Panc1 (cell line): Measurements from ENCODE around the gene C1orf87. TPM values are rescaled to one million over a fixed set of nuclear protein-coding genes. Genes with fewer than 3 reads are reported as not detected.

Source experiments
- ATAC-seq: fragments of 200-7000 bp; cut with Tn5 transposase; 2 replicates; pipeline ENCODE4 v1.9.1; 2020; ENCODE audit warnings: mild to moderate bottlenecking, moderate library complexity
- BruUV-seq: library from RNA; stranded (reverse); fragments of 400-500 nt; replicated peaks from 2 replicates; lab custom pipeline; 2021; lab: Mats Ljungman, UMichigan
- CTCF ChIA-PET: fragments of 300-600 bp; sonication (Branson Sonifier 250); formaldehyde crosslinking; loops from one replicate; lab custom pipeline; 2022; ENCODE audit warnings: antibody characterized with exemption; lab: Charles Lee
- POLR2A ChIA-PET: fragments of 300-600 bp; sonication (Branson Sonifier 250); formaldehyde crosslinking; loops from one replicate; lab custom pipeline; 2022; ENCODE audit warnings: antibody characterized with exemption; lab: Charles Lee
- DNase-seq: peaks from one replicate; pipeline ENCODE4 v3.0.0-alpha.2; 2010; ENCODE audit warnings: low read depth, low spot score
- H3K27ac ChIP-seq: 2 replicates; pipeline ENCODE4 v1.5.1; 2011; ENCODE audit warnings: mild to moderate bottlenecking, low read length, inconsistent platforms
- H3K27me3 ChIP-seq: fragments of 200-500 bp; sonication (Bioruptor generic); 2 replicates; pipeline ENCODE4 v1.6.0; 2014; ENCODE audit warnings: low read length, inconsistent platforms; ENCODE audit not compliant: control insufficient read depth, insufficient read depth
- H3K36me3 ChIP-seq: fragments of 200-500 bp; sonication (Bioruptor generic); 2 replicates; pipeline ENCODE4 v1.5.1; 2014; ENCODE audit warnings: inconsistent platforms, mild to moderate bottlenecking, low read length, moderate library complexity; ENCODE audit not compliant: control insufficient read depth, insufficient read depth
- H3K4me1 ChIP-seq: 2 replicates; pipeline ENCODE4 v1.5.1; 2011; ENCODE audit warnings: inconsistent platforms, mild to moderate bottlenecking, low read length, moderate library complexity; ENCODE audit not compliant: control insufficient read depth, insufficient read depth
- H3K4me3 ChIP-seq, 2 experiments: 2 replicates each; pipeline ENCODE4 v1.5.1; 2011 to 2012; ENCODE audit warnings: low read depth in 2 of 2, low read length in 2 of 2, mild to moderate bottlenecking in 2 of 2, inconsistent platforms in 1 of 2, moderate library complexity in 1 of 2
- H3K9me3 ChIP-seq: fragments of 200-500 bp; sonication (Bioruptor generic); 2 replicates; pipeline ENCODE4 v1.5.1; 2014; ENCODE audit warnings: low read depth, mild to moderate bottlenecking, inconsistent platforms, low read length, moderate library complexity; ENCODE audit not compliant: control insufficient read depth, insufficient read depth
- CTCF ChIP-seq: fragments of 450-650 bp; IDR thresholded peaks from 2 replicates; pipeline ENCODE4 v1.5.1; 2017; ENCODE audit warnings: mild to moderate bottlenecking
- POLR2AphosphoS5 ChIP-seq: IDR thresholded peaks from 2 replicates; pipeline ENCODE4 v1.6.1; 2012; ENCODE audit warnings: mild to moderate bottlenecking, low read depth, low read length, moderate library complexity
- REST ChIP-seq, 2 experiments: IDR thresholded peaks; 2 replicates each; pipeline ENCODE4 v1.6.1; 2011 to 2012; ENCODE audit warnings: low read depth in 2 of 2, control low read depth in 1 of 2, low read length in 1 of 2, mild to moderate bottlenecking in 1 of 2, moderate library complexity in 1 of 2; ENCODE audit not compliant: insufficient read depth in 1 of 2
- SIN3A ChIP-seq: IDR thresholded peaks from 2 replicates; pipeline ENCODE4 v1.6.1; 2012; ENCODE audit warnings: low read depth, mild to moderate bottlenecking, low read length, moderate library complexity, borderline replicate concordance; ENCODE audit not compliant: insufficient read depth
- TCF7L2 ChIP-seq: IDR thresholded peaks from 2 replicates; pipeline ENCODE4 v1.6.1; 2011; ENCODE audit warnings: mild to moderate bottlenecking, low read depth, low read length, inconsistent platforms
- in situ Hi-C: cut with HindIII; loops from 2 replicates; pipeline ENCODE4 v1.10.0; 2016; ENCODE audit warnings: low sequenced_read_pairs, low pct_unique_long_range_greater_than_20kb
- intact Hi-C: fragments of 100-400 bp; cut with micrococcal nuclease; formaldehyde crosslinking; loops from one replicate; pipeline ENCODE4 v1.10.0; 2022; ENCODE audit not compliant: unreplicated experiment
- total RNA-seq: library from RNA; stranded (reverse); gene quantifications from one replicate; pipeline ENCODE4 v1.2.1, GENCODE V29; 2021; ENCODE audit not compliant: unreplicated experiment

Gene C1orf87
- total RNA-seq, 1 experiment from 2014 or later = not detected

DNA sequence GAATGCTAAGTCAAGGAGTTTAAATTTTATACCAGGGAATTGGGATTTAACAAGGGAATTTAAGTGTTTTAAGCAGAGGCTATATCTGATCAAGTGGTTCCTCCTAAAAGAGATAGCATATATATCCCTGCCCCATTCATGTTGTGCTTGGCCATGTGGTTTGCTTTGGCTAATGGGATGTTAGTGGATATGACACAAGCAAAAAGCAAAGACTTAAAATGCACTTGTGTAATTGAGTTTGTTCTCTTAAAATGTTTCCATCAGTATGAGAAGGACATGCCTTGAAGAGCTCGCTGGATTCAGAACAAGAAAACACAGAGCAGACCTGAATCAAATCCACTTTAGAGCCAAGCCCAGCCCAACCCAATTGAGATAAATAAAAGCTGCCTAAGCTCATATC is 22.4 kb downstream of the C1orf87 start:
- no peak for ATAC-seq
- no peaks in the 10 kb centered on the region for H3K4me1 ChIP-seq
- BruUV-seq = no TSS peak

GRCh38 chr1:60049188-60049587 is 24.4 kb downstream of the C1orf87 start:
- ChIA-PET POLR2A (no interaction called here), CTCF (no interaction called here)
- no TSS peak for BruUV-seq
- in situ Hi-C loops (no loop called here), intact Hi-C loops (no loop called here)
- DNase-seq (no peak), ATAC-seq (no peak)
- Histone ChIP-seq H3K27me3 (no peaks in the 10 kb centered on the region), H3K27ac (no peak overlapping the region), H3K9me3 (0 out of 2 replicates have a peak, but pooled peaks cover 4% of the 10 kb centered on the region), H3K4me1 (no peaks in the 10 kb centered on the region), H3K4me3 (no peak overlapping the region), H3K36me3 (no peaks in the 10 kb centered on the region)
- TF ChIP-seq CTCF = no peak
- TF ChIP-seq SIN3A = no peak
- TF ChIP-seq TCF7L2 = no peak
- no peak for TF ChIP-seq POLR2AphosphoS5
- TF ChIP-seq REST (IDR thresholded peaks at IDR 0.05; ENCODE audit: insufficient read depth in 1 of 2, low read depth in 2 of 2, low read length in 1 of 2) = no peak

More for the DNA sequence above, 22.4 kb downstream of the C1orf87 start:
- DNase-seq = no peak
- no peak for TF ChIP-seq POLR2AphosphoS5
- no peak for TF ChIP-seq SIN3A
- Histone ChIP-seq H3K36me3 (no peaks in the 10 kb centered on the region), H3K27me3 (no peaks in the 10 kb centered on the region), H3K4me3 (no peak overlapping the region), H3K27ac (no peak overlapping the region), H3K9me3 (0 out of 2 replicates have a peak, but pooled peaks cover 4% of the 10 kb centered on the region)
- intact Hi-C loops (no loop called here), in situ Hi-C loops (no loop called here)
- POLR2A ChIA-PET = no interaction called here
- CTCF ChIA-PET = no interaction called here

DNA sequence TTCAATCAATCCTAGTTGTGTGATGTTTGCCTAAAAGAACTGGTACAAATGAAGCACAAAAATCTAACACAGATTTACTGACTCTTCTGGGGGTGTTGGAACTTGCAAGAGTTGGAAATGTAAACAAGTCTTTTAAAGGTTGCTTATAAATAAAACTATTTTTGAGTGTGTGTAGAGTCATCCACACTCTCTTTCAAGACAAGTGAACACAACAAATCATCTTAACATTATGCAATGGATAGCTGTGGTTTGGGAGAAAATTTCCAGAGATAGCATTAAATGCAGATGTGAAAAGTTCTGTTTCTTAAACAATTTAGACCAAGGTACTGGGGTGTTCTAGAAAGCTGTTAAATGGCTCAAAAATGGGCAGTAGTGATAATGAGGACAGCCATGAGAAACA is 28.7 kb downstream of the C1orf87 start:
- no peaks in the 10 kb centered on the region for H3K27me3 ChIP-seq
- no peak overlapping the region for H3K4me3 ChIP-seq
- BruUV-seq = no TSS peak
- H3K4me1 ChIP-seq = no peaks in the 10 kb centered on the region
- CTCF ChIA-PET = no interaction called here
- POLR2A ChIA-PET = no interaction called here
- no peak overlapping the region for H3K27ac ChIP-seq
- DNase-seq (no peak), ATAC-seq (no peak)
- intact Hi-C loops (no loop called here), in situ Hi-C loops (no loop called here)
- TF ChIP-seq POLR2AphosphoS5 = no peak
- no peak for TF ChIP-seq CTCF
- TF ChIP-seq TCF7L2 = no peak
- TF ChIP-seq SIN3A = no peak
- TF ChIP-seq REST (IDR thresholded peaks at IDR 0.05; ENCODE audit: insufficient read depth in 1 of 2, low read depth in 2 of 2, low read length in 1 of 2) = no peak
- H3K9me3 ChIP-seq = 0 out of 2 replicates have a peak, but pooled peaks cover 4% of the 10 kb centered on the region
- no peaks in the 10 kb centered on the region for H3K36me3 ChIP-seq
